HCT116 (cell line): Measurements from ENCODE around the gene ASIC3. TPM values are rescaled to one million over a fixed set of nuclear protein-coding genes. Genes with fewer than 3 reads are reported as not detected.

Experiments used
- ATAC-seq: fragments of 200-7000 bp; cut with Tn5 transposase; 2 replicates; pipeline ENCODE4 v1.9.1; 2020; ENCODE audit warnings: mild to moderate bottlenecking, moderate library complexity
- BruUV-seq: library from RNA; stranded (reverse); fragments of 400-500 nt; replicated peaks from 2 replicates; lab custom pipeline; 2021; lab: Mats Ljungman, UMichigan
- CTCF ChIA-PET: fragments of 300-600 bp; sonication (Branson Sonifier 250); formaldehyde crosslinking; loops from one replicate; lab custom pipeline; 2021; ENCODE audit warnings: antibody characterized with exemption; lab: Charles Lee
- POLR2A ChIA-PET: fragments of 300-600, 350-600 bp; sonication (Branson Sonifier 250); formaldehyde crosslinking; loops from one replicate; lab custom pipeline; 2021; ENCODE audit warnings: antibody characterized with exemption; lab: Charles Lee
- RAD21 ChIA-PET, 2 experiments: fragments of 300-600 bp; sonication (Branson Sonifier 250); formaldehyde crosslinking; loops; one replicate each; lab custom pipeline; 2023; ENCODE audit warnings: low total read pairs in 2 of 2; ENCODE audit not compliant: uncharacterized antibody in 2 of 2, unreplicated experiment in 2 of 2, low non-redundant PET in 1 of 2; lab: Charles Lee
- DNase-seq: peaks from one replicate; pipeline ENCODE4 v3.0.0-alpha.2; 2010; ENCODE audit warnings: low read depth, low spot score
- H2AFZ ChIP-seq: fragments of 200-600 bp; shearing (Covaris generic), sonication (generic); 2 replicates; pipeline ENCODE4 v1.6.1; 2017; ENCODE audit warnings: low read depth, mixed run types, mixed read lengths, antibody characterized with exemption, low read length; ENCODE audit not compliant: poor library complexity, severe bottlenecking
- H3K27ac ChIP-seq: 2 replicates; pipeline ENCODE4 v1.5.1; 2012; ENCODE audit warnings: low read depth, low read length
- H3K27me3 ChIP-seq: fragments of 200-600 bp; sonication (generic); 2 replicates; pipeline ENCODE4 v1.6.1; 2016; ENCODE audit warnings: mixed run types, low read length, mixed read lengths; ENCODE audit not compliant: insufficient read depth
- H3K36me3 ChIP-seq, 2 experiments: fragments of 200-500 bp in 1 of 2; fragments of 200-600 bp in 1 of 2; sonication (Bioruptor generic) in 1 of 2; sonication (generic) in 1 of 2; 2 replicates each; pipeline versions ENCODE4 v1.5.1 to v1.6.1; 2014 to 2016; ENCODE audit warnings: low read length in 2 of 2, inconsistent platforms in 1 of 2, mixed read lengths in 1 of 2, mixed run types in 1 of 2; ENCODE audit not compliant: insufficient read depth in 2 of 2, control insufficient read depth in 1 of 2
- H3K4me1 ChIP-seq, 2 experiments: fragments of 200-600 bp in 1 of 2; sonication (generic) in 1 of 2; 2 replicates each; pipeline versions ENCODE4 v1.5.1 to v1.6.1; 2012 to 2017; ENCODE audit warnings: low read length in 2 of 2, inconsistent platforms in 1 of 2, mild to moderate bottlenecking in 1 of 2, mixed read lengths in 1 of 2, mixed run types in 1 of 2, moderate library complexity in 1 of 2; ENCODE audit not compliant: insufficient read depth in 2 of 2, control insufficient read depth in 1 of 2
- H3K4me2 ChIP-seq: fragments of 200-600 bp; sonication (generic); 2 replicates; pipeline ENCODE4 v1.6.1; 2017; ENCODE audit warnings: mixed run types, low read length, mixed read lengths
- H3K4me3 ChIP-seq, 2 experiments: fragments of 200-600 bp in 1 of 2; sonication (generic) in 1 of 2; replicated peaks in 1 of 2; 2 replicates each; pipeline ENCODE4 v1.5.1; 2011 to 2016; ENCODE audit warnings: low read length in 2 of 2, control low read depth in 1 of 2, low read depth in 1 of 2, mild to moderate bottlenecking in 1 of 2, mixed read lengths in 1 of 2, mixed run types in 1 of 2
- H3K79me2 ChIP-seq: fragments of 200-600 bp; sonication (generic); 2 replicates; pipeline ENCODE4 v1.6.1; 2017; ENCODE audit warnings: mild to moderate bottlenecking, mixed run types, low read length, moderate library complexity, mixed read lengths; ENCODE audit not compliant: insufficient read depth
- H3K9ac ChIP-seq: fragments of 200-600 bp; sonication (generic); 2 replicates; pipeline ENCODE4 v1.6.1; 2016; ENCODE audit warnings: low read length, mixed read lengths
- H3K9me2 ChIP-seq: fragments of 200-600 bp; sonication (generic), shearing (Covaris generic); 2 replicates; pipeline ENCODE4 v1.6.1; 2017; ENCODE audit warnings: mixed run types, mild to moderate bottlenecking, moderate library complexity; ENCODE audit not compliant: insufficient read depth
- H3K9me3 ChIP-seq, 2 experiments: fragments of 200-500 bp in 1 of 2; fragments of 200-600 bp in 1 of 2; sonication (Bioruptor generic) in 1 of 2; sonication (generic) in 1 of 2; 2 replicates each; pipeline ENCODE4 v1.6.1; 2014 to 2017; ENCODE audit warnings: low read length in 2 of 2, mixed read lengths in 2 of 2, inconsistent platforms in 1 of 2, low read depth in 1 of 2, mild to moderate bottlenecking in 1 of 2, mixed run types in 1 of 2, moderate library complexity in 1 of 2; ENCODE audit not compliant: control insufficient read depth in 1 of 2, insufficient read depth in 1 of 2
- H4K20me1 ChIP-seq: fragments of 200-600 bp; sonication (generic), shearing (Covaris generic); 2 replicates; pipeline ENCODE4 v1.6.1; 2017; ENCODE audit warnings: mixed run types, mild to moderate bottlenecking, moderate library complexity; ENCODE audit not compliant: insufficient read depth
- ATF3 ChIP-seq: IDR thresholded peaks from 2 replicates; pipeline ENCODE4 v1.6.1; 2012
- CEBPB ChIP-seq: IDR thresholded peaks from 2 replicates; pipeline ENCODE4 v1.6.1; 2012; ENCODE audit warnings: low read depth
- CTCF ChIP-seq, 3 experiments: fragments of 200-600 bp in 1 of 3; sonication (generic) in 1 of 3; IDR thresholded peaks in 2 of 3; conservative IDR thresholded peaks in 1 of 3; 2 replicates each; pipeline ENCODE4 v1.5.1; 2012 to 2017; ENCODE audit warnings: low read depth in 2 of 3, low read length in 2 of 3, antibody characterized with exemption in 1 of 3, borderline replicate concordance in 1 of 3, control low read depth in 1 of 3, mild to moderate bottlenecking in 1 of 3, mixed read lengths in 1 of 3, mixed run types in 1 of 3, moderate library complexity in 1 of 3; ENCODE audit not compliant: insufficient read depth in 1 of 3
- EGR1 ChIP-seq: IDR thresholded peaks from 2 replicates; pipeline ENCODE4 v1.6.1; 2012; ENCODE audit warnings: low read depth
- ELF1 ChIP-seq: IDR thresholded peaks from 2 replicates; pipeline ENCODE4 v1.6.1; 2012; ENCODE audit warnings: low read depth, borderline replicate concordance
- EZH2 ChIP-seq: fragments of 200-600 bp; sonication (generic); IDR thresholded peaks from 2 replicates; pipeline ENCODE4 v1.6.1; 2017; ENCODE audit warnings: antibody characterized with exemption, mixed run types
- FOSL1 ChIP-seq: IDR thresholded peaks from 2 replicates; pipeline ENCODE4 v1.6.1; 2012; ENCODE audit warnings: low read depth
- JUND ChIP-seq: IDR thresholded peaks from 2 replicates; pipeline ENCODE4 v1.6.1; 2012
- POLR2A ChIP-seq: IDR thresholded peaks from 2 replicates; pipeline ENCODE4 v1.7.0; 2011; ENCODE audit warnings: borderline replicate concordance; ENCODE audit not compliant: insufficient read depth, insufficient read length; ENCODE audit errors: extremely low read depth
- POLR2AphosphoS5 ChIP-seq: IDR thresholded peaks from 2 replicates; pipeline ENCODE4 v1.6.1; 2011; ENCODE audit warnings: mild to moderate bottlenecking, low read depth, low read length, moderate library complexity
- SIN3A ChIP-seq: IDR thresholded peaks from 2 replicates; pipeline ENCODE4 v1.6.1; 2012; ENCODE audit warnings: low read depth
- SP1 ChIP-seq: IDR thresholded peaks from 2 replicates; pipeline ENCODE4 v1.6.1; 2012; ENCODE audit warnings: low read depth
- SRF ChIP-seq: IDR thresholded peaks from 2 replicates; pipeline ENCODE4 v1.6.1; 2012; ENCODE audit warnings: low read depth
- TCF7L2 ChIP-seq: IDR thresholded peaks from 2 replicates; pipeline ENCODE4 v1.7.0; 2011; ENCODE audit warnings: borderline replicate concordance, inconsistent platforms; ENCODE audit not compliant: insufficient read depth, insufficient read length; ENCODE audit errors: extremely low read depth
- YY1 ChIP-seq: IDR thresholded peaks from 2 replicates; pipeline ENCODE4 v1.6.1; 2011; ENCODE audit warnings: low read length, low read depth, moderate library complexity, mild to moderate bottlenecking; ENCODE audit not compliant: insufficient replicate concordance; ENCODE audit errors: extremely low read depth
- ZFX ChIP-seq: fragments of 450-650 bp; IDR thresholded peaks from 2 replicates; pipeline ENCODE4 v1.6.1; 2017
- ZNF274 ChIP-seq: fragments of 200-500 bp; sonication (Bioruptor generic); IDR thresholded peaks from 2 replicates; pipeline ENCODE4 v1.6.1; 2014; ENCODE audit warnings: mild to moderate bottlenecking, low read depth, low read length, inconsistent platforms
- intact Hi-C: fragments of 100-400 bp; cut with micrococcal nuclease; formaldehyde crosslinking; loops from 2 replicates; pipeline ENCODE4 v1.10.0; 2022
- total RNA-seq: library from RNA; stranded (reverse); gene quantifications from one replicate; pipeline ENCODE4 v1.2.1, GENCODE V29; 2021; ENCODE audit not compliant: unreplicated experiment
- TF ChIP-seq, protein P1 (sequence below): IDR thresholded peaks from 2 replicates; pipeline ENCODE4 v1.6.1; 2012
- TF ChIP-seq, protein P2 (sequence below): IDR thresholded peaks from 2 replicates; pipeline ENCODE4 v1.6.1; 2011; ENCODE audit warnings: mild to moderate bottlenecking, low read length, moderate library complexity; ENCODE audit not compliant: insufficient replicate concordance; ENCODE audit errors: extremely low read depth

Gene ASIC3
- total RNA-seq, 1 experiment from 2014 or later = 4.4 TPM

DNA sequence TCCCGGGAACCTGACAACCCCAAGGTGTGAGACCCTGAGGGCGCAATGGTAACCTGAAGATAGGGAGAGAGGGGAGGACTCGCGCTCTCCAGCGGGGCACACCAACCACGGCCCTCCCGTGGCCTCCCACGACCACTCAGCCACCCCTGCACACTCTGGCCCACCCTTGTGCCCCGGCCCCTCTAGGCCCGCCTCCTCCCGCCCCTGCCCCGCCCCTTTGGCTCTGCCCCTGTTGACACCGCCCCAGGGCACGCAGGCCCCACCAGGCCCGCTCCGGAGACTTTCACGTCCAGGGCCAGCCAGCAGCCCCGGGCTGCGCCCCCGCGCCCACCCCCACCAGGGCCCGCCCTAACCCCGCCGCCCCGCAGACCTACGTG is 35.0 kb upstream of the ASIC3 start:
- intact Hi-C loops = loop anchor here (10.0 kb wide), 1 partner anchor 239 kb away; no protein-coding TSS in a partner anchor
- H3K4me1 ChIP-seq = peaks cover 11 to 60% of the 10 kb centered on the region in 2 experiments; a peak in 3 of 4 replicates
- POLR2A ChIA-PET = no interaction called here
- TF ChIP-seq SRF (no peak), ZNF274 (no peak), YY1 (no peak), SIN3A (no peak), SP1 (no peak), TCF7L2 (no peak), POLR2AphosphoS5 (no peak), JUND (no peak), FOSL1 (no peak), ELF1 (no peak), EGR1 (no peak), ZFX (no peak), CTCF (IDR thresholded peaks at IDR 0.05 in 2 of 3, conservative IDR thresholded peaks at IDR 0.05 in 1 of 3; ENCODE audit: borderline replicate concordance in 1 of 3, insufficient read depth in 1 of 3, low read depth in 2 of 3, low read length in 2 of 3) (no peak), CEBPB (no peak), EZH2 (no peak), ATF3 (no peak), POLR2A (no peak)
- TF ChIP-seq, protein P1, sequence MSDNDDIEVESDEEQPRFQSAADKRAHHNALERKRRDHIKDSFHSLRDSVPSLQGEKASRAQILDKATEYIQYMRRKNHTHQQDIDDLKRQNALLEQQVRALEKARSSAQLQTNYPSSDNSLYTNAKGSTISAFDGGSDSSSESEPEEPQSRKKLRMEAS = no peak
- TF ChIP-seq, protein P2, sequence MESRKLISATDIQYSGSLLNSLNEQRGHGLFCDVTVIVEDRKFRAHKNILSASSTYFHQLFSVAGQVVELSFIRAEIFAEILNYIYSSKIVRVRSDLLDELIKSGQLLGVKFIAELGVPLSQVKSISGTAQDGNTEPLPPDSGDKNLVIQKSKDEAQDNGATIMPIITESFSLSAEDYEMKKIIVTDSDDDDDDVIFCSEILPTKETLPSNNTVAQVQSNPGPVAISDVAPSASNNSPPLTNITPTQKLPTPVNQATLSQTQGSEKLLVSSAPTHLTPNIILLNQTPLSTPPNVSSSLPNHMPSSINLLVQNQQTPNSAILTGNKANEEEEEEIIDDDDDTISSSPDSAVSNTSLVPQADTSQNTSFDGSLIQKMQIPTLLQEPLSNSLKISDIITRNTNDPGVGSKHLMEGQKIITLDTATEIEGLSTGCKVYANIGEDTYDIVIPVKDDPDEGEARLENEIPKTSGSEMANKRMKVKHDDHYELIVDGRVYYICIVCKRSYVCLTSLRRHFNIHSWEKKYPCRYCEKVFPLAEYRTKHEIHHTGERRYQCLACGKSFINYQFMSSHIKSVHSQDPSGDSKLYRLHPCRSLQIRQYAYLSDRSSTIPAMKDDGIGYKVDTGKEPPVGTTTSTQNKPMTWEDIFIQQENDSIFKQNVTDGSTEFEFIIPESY = no peak
- CTCF ChIA-PET = interaction anchor here (1.0 to 1.9 kb wide), 3 partner anchors 15 to 97 kb away, joined by 3 to 7 read pairs (median 7); partner anchors contain the start of gene ABCB8
- no TSS peak for BruUV-seq
- H3K36me3 ChIP-seq = no peaks in the 10 kb centered on the region
- H3K27me3 ChIP-seq = no peaks in the 10 kb centered on the region
- H3K79me2 ChIP-seq = peaks cover 4% of the 10 kb centered on the region; the same call in 1 of the 2 replicates
- no peak overlapping the region for H3K27ac ChIP-seq
- no peaks in the 10 kb centered on the region for H4K20me1 ChIP-seq
- no peak overlapping the region for H2AFZ ChIP-seq
- H3K9me2 ChIP-seq = no peaks in the 10 kb centered on the region
- H3K9me3 ChIP-seq = no peaks in the 10 kb centered on the region
- ATAC-seq = no peak
- DNase-seq = no peak
- H3K9ac ChIP-seq = no peak overlapping the region
- H3K4me3 ChIP-seq = no peak overlapping the region
- H3K4me2 ChIP-seq = no peak overlapping the region; the same call in 1 of the 2 replicates
- RAD21 ChIA-PET = no interaction called here
